Activated effector memory CD4-positive, alpha-beta T cell treated with Interleukin-2 at 50 U/mL for 16 hours (primary cell): ENCODE measurements around the gene ZBED4.
"Not testable (repeated sequence)": the region's sequence is repeated elsewhere in the genome, so short reads cannot be mapped to it uniquely, and the experiment has no call there.

Experiments
- DNase-seq: peaks from one replicate; pipeline ENCODE4 v3.0.0-alpha.2; 2020

ZBED4 gene, protein sequence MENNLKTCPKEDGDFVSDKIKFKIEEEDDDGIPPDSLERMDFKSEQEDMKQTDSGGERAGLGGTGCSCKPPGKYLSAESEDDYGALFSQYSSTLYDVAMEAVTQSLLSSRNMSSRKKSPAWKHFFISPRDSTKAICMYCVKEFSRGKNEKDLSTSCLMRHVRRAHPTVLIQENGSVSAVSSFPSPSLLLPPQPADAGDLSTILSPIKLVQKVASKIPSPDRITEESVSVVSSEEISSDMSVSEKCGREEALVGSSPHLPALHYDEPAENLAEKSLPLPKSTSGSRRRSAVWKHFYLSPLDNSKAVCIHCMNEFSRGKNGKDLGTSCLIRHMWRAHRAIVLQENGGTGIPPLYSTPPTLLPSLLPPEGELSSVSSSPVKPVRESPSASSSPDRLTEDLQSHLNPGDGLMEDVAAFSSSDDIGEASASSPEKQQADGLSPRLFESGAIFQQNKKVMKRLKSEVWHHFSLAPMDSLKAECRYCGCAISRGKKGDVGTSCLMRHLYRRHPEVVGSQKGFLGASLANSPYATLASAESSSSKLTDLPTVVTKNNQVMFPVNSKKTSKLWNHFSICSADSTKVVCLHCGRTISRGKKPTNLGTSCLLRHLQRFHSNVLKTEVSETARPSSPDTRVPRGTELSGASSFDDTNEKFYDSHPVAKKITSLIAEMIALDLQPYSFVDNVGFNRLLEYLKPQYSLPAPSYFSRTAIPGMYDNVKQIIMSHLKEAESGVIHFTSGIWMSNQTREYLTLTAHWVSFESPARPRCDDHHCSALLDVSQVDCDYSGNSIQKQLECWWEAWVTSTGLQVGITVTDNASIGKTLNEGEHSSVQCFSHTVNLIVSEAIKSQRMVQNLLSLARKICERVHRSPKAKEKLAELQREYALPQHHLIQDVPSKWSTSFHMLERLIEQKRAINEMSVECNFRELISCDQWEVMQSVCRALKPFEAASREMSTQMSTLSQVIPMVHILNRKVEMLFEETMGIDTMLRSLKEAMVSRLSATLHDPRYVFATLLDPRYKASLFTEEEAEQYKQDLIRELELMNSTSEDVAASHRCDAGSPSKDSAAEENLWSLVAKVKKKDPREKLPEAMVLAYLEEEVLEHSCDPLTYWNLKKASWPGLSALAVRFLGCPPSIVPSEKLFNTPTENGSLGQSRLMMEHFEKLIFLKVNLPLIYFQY

DNA sequence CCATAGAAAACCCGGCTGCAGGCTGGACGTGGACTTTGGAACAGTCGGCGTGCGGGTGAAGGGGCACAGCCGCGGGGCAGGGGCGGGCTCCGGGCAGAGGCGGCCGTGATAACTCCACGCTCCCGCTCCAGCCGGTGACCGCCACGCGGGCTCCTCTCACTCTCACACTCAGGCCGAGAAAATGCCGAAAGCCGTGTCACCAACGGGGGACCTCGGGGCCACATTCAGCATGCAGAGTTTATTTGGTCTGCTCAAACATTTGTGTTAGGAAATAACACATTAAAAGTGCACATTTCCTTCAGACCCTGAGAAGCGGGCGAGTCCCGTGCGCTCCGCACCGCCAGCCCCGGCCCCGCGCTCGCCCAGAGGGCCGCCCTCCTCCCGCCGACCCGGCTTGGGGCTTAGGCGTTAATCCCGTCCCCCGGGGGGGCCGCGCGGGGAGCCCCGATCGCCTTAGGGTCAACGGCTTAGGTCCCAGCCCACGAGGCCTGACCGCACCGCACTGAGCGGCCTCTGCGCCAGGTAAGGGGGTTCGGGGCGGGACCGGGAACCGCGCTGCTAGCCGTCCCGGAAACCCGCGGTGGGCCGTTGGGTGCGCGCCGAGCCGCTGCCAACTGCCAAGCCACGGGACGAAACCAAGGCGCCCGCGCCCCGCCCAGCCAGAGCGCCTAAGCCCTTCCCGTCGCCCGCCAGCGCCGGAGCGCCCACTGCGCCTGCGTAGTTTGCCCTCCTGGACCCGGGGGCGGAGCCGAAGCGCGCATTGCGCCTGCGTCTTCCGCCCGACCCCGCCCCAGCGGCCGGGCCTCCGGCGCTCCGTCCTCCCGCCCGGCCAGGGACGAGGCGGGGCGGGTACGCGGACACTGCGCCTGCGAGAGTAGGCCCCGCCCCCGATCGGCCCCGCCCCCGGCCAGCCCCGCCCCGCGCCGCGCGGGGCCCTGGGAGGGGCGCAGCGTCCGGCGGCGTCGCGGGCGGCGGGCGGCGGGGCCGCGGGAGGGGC lies at the start of gene ZBED4:
ZBED4 (plus strand) TSS at position 947 of the 997 bp plus-strand sequence. CDS start 29,819 bp downstream, outside the sequence.
- peak; percentile 98 for DNase-seq

DNA sequence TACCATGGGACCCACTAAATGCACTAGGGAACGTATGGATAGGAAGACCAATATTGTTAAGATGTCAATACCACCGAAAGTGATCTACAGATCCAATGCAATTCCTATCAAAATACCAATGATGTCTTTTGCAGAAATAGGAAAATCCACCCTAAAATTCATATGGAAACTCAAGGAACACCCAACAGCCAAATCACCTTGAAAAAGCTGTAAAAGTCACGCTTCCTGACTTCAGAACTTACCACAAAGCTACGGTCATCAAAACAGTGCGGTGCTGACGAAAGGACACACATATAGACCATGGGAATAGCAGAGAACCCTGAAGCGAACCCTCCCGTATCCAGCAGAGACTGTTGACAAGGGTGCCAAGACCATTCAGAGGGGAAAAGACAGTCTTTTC lies 46.5 kb upstream of the ZBED4 start:
- DNase-seq = no peak

DNA sequence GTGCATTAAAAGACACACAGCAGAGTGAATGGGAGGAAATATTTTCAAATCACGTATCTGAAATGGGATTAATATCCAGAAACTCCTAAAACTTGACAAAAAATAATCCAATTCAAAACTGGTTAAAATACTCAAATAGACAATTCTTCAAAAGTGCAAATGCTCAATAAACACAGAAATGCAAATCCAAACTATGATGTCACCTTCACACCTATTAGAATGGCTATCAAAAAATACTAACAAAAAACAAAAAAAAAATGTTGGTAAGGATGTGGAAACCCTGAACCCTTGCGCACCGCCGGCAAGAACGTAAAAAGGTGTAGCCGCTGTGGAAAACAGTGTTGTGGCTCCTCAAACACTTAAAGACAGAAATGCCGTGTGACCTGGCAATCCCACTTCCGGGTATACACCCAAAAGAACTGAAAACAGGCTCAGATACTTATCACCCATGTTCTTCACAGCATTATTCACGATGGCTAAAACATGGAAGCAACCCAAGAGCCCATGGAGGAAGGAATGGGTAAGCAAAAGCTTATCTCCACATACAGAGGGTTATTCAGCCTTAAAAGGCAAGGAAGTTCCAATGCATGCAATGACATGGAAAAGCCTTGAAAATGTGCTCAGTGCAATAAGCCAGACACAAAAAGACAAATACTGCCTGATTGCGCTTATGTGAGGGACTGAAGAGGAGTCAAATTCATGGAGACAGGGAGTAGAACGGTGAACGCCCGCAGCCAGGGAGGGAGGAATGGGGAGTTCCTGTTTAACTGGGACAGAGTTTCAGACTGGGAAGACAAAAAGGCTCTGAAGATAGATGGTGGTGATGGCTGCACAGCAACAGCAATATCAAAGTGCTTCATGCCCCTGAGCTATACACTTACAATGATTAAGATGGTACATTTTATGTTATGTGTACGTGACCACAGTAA lies 45.6 kb upstream of the ZBED4 start:
- peak; percentile 38 for DNase-seq

DNA sequence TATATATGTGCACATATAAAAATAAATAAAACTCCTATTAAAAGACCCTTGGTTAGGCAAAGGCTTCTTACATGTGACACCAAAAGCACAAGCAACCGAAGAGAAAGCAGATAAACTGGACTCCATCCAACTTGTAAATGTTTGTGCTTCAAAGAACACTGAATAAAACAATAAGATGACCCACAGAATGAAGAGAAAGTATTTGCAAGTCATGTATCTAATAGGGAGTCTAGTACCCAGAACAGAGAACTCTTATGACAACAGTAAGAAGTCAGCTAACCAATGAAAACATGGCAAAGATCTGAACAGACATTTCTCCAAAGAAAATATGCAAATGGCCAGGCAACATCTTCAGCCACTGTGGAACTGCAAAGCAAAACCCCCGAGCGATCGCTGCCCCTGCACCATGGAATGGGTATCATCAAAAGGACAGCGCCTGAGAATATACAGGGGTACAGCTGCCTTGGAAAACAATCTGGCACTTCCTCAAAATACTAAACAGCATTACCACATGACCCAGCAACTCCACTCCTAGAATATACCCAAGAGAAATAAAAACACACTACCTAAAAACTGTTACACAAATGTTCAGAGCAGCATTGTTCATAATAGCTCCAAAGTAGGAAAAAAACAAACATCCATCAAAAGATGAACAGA lies 43.2 kb upstream of the ZBED4 start:
- no peak for DNase-seq

DNA sequence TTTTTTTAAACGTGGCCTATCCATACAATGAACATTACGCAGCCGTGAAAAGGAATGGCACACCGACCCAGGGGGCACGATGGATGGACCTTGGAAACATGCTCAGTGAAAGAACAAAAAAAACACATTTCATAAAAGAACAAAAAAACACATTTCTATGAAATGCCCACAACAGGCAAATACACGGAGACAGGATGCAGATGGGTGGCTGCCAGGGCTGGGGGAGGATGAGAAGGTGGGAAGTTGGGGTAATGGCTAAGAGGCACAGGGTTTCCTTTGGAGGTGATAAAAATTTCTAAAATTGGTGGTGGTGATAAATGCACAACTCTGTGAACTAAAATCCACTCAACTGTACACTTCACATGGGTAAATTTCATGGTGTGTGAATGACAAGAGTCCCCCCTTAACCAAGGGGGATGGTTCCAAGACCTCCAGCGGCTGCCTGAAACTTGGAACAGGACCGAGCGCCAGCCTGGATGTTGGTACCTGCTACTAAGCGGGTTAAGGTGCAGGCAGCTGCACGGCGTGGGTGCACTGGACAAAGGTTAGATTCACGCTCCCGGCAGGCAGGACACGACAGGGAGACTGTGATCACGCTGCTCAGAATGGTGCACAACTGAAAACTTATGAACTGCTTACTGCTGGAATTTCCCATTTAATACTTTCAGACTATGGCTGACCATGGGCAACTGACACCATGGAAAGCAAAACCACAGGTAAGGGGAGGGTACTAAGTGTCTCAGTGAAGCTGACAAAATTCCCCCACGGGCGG lies 42.4 kb upstream of the ZBED4 start:
- DNase-seq = no peak

DNA sequence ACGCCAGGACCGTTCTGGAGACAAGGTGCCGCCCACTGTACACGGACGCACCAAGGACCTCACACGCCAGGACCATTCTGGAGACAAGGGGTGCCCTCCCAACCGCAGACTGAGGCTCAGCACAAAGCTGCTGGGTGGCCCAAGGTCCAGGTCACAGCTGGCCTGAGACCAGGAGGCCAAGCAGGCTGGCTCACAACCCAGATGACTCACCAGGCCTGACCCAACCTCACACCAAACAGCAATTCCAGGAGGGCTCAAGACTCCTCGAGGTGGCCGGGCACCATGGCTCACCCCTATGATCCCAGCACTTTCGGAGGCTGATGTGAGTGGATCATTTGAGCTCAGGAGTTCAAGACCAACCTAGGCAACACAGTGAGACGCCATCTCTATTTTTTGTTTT lies 40.8 kb upstream of the ZBED4 start:
- no peak for DNase-seq

DNA sequence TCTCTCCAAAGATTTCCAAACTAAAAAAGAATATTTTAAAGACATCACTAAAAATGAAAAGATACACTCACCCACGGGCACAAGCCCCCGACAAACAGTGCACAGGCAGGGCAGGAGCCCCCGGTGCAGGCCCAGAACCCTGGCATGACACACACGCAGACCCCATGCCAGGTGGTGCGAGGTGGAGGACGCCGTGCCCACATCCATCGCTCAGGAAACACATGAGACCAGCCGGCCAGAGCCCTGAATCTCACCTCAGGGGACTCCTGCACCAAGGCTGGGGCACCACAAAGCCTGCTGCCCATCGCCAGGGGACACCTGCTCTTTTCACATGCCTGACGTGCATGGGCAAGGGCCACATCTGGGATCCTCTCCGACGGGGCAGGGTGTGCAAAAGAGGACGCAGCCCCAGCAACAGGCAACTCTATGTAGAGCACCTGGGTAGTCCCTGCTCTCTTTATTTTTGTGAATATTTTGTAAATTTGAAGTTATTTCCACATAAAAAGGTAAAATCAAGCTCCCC lies 39.4 kb upstream of the ZBED4 start:
- no peak for DNase-seq

DNA sequence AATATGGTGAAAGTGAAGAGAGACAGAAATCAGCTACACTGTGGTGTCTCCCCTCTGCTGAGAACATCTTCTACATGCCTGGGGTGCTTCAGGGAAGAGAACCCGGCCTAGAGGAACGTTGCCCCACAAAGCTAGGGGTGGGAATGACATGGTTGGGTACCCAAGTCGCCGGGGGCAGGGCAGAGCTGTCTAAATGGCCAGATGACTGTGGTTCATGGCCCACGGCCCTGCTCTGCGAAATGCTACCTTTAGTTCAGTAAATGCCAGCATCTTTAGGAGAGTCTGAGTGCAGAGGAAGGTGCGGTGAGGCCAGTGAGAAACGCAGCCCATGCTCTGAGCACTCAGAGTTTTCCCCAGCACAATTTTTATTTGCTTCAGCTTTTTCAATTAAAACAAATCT lies 38.8 kb upstream of the ZBED4 start:
- no peak for DNase-seq

DNA sequence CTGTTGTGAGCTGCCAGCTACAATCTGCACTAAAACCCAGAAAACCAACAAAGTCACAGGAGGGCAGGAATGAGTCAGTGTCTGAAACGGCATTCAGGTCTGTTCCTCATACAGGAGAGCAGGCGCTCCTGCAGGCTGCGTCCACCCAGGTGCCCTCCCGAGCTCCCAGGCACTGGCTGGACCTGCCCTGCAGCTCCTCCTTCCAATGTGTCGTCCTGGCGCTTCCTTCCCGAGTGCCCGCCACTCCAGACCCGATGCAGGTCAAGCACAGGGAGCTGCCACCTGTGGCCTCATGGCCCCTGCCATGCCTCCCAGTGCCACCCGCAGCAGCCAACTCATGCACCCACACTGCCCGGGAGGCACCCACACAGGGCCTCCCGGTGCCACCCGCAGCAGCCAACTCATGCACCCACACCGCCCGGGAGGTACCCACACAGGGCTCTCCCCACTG lies 38.0 kb upstream of the ZBED4 start:
- DNase-seq = no peak

DNA sequence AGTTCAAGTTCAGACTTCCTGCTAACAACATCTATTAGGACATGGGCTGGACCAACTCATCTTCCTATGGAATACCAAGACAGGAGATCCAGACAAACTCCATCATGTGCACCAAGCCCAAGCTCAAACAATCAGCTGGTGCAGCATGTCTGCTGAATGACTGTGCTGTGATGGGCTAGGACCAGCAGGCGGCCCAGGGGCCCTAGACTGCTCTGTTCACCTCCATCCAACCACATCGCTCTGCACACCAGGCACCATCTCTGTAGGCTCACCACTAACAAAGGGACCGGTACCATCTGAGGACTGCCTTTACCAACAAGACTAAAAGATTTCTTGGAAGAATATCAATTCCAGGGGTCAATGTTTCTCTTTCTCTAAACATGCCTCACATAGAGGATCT lies 36.3 kb upstream of the ZBED4 start:
- DNase-seq = no peak

DNA sequence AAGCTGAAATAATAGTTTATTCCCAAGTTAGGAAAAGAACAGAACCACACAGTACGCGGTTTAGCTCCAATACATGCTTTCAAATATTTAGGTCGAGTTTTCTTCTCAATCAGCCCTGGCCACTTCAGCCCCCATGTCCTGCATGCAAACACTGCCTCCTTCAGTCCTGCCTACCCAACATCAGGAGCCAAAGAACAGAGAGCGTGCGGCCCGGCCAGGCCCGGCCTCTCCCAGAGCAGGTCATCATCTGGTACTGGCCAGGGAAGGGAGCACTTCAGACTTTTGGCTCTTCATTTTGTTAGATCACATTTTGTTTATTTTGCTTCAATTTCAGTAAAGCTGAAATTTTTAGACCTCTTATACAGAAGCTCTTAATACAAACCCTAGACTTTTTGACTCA lies 32.7 kb upstream of the ZBED4 start:
- DNase-seq = no peak

DNA sequence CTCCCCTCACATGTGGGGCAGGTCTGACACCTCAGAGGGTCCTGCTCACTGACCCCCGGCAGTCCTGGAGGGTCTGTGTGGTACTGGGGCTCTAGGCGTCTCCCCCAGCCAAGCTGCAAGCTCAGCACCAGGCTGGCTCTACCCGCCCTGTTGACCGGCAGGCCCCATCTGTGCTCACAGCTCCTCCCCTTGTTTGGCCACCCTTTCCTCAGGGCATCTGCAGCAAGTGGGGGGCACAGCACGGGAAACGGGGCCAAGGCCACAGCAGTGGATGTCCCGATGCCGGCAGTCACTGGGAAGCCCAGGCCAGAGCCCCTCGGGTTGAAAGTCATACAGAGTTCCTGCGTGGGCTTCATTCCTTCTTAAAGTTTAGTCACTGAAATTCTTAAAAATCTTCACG lies 31.9 kb upstream of the ZBED4 start:
- not testable (repeated sequence) for DNase-seq

DNA sequence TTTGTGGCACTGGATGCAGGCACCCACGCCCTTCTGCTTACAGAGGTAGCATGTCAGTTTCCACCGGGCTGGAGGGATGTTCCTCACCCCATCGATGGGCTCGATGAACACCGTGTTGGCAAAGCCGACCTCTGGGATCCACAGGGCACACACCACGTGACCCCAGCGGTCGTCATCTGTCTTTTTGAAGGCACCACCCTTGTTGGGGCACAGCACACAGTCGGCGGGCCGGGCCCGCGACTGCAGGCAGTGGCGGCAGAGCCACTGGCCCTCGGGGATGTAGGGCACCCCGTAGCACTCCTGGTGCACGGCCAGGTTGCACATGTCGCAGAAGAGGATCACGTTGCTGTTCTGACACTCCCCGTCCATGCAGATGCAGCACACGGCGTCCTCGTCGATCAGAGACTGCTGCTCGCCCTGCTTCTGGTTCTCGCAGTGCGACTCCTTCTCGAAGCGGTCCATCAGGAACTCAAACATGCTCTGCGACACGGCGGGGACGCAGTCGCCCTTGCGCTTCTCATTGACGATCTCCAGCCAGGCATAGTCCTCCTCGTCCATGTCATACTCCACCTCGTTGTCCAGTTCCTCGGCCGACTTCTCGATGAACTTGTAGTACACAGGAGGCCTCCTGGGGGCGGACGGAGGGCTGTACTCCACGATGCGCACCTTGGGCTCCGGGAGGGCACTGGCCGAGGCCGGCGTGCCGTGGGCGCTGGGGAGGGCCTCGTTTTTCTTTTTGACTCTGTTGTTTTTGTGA lies 30.2 kb upstream of the ZBED4 start:
- no peak for DNase-seq

DNA sequence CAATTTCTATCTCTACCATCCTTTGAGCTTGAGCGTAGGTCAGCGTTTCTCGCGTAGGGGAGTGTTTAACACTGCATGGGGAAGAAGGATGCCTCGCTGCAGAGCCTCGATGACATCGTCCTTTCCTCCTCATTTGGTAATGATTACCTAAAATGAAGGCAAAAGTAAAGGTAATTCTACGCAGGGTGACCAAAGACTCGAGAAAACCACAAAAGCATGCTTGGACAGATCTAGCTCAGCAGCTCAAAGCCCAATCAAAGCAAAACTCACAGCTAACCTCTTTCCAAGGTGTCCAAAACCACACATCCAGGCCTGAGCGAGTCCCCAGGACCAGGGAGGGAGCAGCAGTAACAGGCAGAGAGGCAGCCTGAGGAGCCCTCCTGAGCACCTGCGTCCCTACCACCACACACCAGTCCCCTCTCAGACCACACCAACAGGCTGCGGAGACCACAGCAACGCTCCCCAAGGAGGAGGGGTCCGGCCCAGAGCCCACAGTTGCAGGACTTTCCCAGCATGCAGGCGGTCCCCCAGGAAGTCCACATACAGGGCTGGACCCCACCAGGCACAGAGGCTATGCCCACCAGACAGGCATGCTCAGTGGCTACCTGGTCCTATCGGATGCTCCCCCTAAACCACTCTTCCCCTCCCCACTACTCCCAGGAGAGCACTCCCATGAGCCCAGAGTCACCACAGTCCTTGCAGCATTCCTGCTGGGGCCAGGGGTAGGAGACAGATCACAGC lies 29.3 kb upstream of the ZBED4 start:
- DNase-seq = no peak

DNA sequence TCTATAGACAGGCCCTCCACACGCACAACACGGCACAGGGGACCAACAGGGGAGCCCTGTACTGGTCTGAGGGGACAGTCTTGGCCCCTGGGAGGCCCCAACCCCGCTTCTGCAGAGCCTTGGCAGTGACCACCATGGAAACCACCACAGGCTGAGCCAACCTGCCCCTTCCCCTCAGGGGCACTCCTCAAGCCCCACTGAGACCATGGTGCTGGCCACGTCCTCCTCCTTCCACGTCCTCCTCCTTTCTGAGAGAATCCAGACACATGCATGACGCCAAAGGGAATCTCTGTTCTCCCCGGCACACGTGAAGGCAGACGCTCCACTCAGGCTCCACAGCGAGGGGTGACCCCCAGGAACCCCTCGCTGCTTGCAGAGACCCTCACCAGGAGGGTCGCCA lies 28.7 kb upstream of the ZBED4 start:
- no peak for DNase-seq

DNA sequence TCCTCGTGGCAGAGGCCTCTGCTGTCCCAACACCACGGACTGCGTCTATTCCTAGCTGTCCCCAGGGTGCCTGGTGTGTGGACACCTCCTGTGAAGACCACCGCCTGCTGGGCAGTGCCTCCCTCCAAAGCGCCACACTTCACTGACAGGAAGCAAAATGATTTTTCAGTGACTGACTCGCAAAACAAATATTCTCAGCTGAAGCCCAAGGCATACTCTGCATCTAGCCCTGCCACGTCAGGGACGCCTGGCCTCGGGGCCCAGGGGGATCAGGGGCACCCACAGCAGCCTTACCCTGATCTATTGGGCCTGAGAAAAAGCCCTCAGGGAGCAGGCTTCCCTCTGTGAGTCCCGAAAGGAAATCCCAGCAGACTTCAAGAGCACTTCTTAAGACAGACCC lies 28.2 kb upstream of the ZBED4 start:
- DNase-seq = no peak

DNA sequence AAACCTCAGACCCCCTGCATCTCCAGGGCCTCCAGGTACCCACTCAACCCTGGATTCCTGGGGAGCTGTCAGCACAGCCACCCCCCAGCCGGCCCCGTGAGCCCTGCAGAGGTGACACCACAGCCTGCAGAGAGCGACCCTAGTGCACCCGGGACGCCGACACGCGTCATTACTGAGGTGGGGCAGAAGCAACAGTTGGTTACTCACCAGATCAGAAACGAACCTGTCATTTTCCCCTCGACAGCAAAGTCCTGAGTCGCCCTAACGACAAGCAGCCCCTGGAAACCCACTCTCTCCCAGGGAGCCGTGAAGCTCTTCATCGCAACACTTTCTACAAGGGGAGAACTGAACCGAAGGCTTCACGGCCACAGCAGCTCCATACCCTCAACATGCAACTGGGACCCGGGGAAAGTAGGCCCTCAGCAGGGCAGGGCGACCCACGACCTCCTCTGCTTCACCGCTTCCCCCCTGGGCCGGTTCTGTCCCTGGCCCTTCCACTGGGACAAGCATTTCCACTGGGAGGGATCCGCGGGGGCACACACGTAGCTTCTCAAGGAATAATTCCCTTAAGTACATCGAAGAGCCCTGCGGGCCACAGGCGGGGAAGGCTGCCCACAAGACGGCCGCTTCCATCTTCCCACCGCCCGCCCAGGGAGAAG lies 27.6 kb upstream of the ZBED4 start:
- DNase-seq = peak; percentile 43
